Activated naive CD4-positive, alpha-beta T cell treated with anti-CD3 and anti-CD28 coated beads, Interleukin-2, amount 10 ng/mL, durations not matched to agents 7 days and 5 days (primary cell): Measurements from ENCODE around the gene MYZAP.

Experiments
- CTCF ChIA-PET: fragments of 350-600 bp; sonication (Branson Sonifier 250); formaldehyde crosslinking; loops from one replicate; lab custom pipeline; 2021; ENCODE audit warnings: antibody characterized with exemption; lab: Charles Lee
- DNase-seq: peaks from one replicate; pipeline ENCODE4 v3.0.0-alpha.2; 2020
- H3K27ac Mint-ChIP-seq: one replicate; pipeline ENCODE4 v1.8.0; 2021; ENCODE audit warnings: mild to moderate bottlenecking, moderate library complexity, mixed read lengths
- H3K27me3 Mint-ChIP-seq: one replicate; pipeline ENCODE4 v1.8.0; 2021; ENCODE audit warnings: mild to moderate bottlenecking, mixed read lengths
- H3K36me3 Mint-ChIP-seq: one replicate; pipeline ENCODE4 v1.8.0; 2021; ENCODE audit warnings: mixed read lengths
- H3K4me1 Mint-ChIP-seq: one replicate; pipeline ENCODE4 v1.8.0; 2021; ENCODE audit warnings: mixed read lengths
- H3K4me3 Mint-ChIP-seq: one replicate; pipeline ENCODE4 v1.8.0; 2021; ENCODE audit warnings: mild to moderate bottlenecking, moderate library complexity, mixed read lengths
- H3K9me3 Mint-ChIP-seq: one replicate; pipeline ENCODE4 v1.8.0; 2021; ENCODE audit warnings: mixed read lengths

The MYZAP gene

DNA sequence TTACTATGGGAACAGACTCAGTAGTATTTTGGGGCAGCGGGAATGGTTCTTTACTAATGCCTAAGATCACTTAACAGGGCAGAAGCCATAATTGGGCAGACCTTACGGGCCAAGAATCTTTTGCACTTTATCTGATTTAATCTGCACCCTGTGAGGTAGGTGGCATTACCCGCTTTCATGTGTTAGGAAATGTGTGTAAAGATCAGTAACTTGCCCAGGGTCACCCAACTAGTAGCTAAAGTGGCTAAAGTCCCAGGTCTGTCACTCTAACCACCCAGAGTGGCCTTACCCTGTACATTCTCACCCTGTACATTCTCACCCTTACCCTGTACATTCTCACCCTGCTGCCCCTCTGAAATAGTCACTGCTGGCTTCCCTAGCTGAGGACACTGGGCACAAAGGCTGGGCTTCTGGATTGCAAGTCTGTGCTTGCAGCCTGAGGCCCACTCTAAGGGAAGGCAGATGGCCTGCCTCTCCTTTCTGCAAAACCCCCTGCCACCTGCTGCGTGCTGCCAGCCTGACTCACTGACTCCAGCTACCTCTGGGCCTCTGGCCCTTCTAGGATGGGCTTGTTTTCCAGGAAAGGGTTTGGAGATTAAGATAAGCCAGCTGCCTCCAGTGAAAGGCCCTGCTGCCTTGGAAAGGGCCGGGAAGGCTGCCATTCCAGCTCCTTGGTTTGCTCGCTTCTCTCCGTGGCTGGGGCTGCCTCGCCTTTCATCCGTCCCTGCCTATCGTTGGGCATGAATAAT lies 37.5 kb upstream of the MYZAP start:
- Mint-ChIP-seq H3K4me3 (no peak overlapping the region), H3K27me3 (peaks cover 23% of the 10 kb centered on the region), H3K4me1 (no peaks in the 10 kb centered on the region), H3K27ac (no peak overlapping the region), H3K9me3 (no peaks in the 10 kb centered on the region), H3K36me3 (no peaks in the 10 kb centered on the region)
- DNase-seq, result no peak
- CTCF ChIA-PET, result interaction anchor here (1.3 kb wide), 1 partner anchor 12 kb away, joined by 3 read pairs; no protein-coding TSS in a partner anchor

DNA sequence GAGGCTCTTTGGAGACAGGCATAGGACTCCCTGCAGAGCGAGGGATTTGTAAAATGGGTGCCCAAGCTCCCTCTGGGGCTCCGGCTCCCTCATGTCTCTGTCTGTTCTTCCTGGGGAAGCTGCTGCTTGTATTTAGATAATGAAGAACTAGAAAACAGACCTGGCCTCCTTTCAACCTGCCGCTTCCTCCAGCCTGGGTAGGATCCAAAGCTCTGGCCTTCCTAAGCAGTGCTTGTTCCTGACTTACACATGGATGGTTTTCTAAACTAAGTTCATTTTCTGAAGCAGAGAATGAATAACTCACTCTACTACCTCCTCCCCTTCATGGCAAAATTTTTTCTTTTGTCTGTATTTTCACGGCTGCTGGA lies 36.9 kb upstream of the MYZAP start:
- Mint-ChIP-seq H3K27me3 (peaks cover 23% of the 10 kb centered on the region), H3K4me3 (no peak overlapping the region), H3K27ac (no peak overlapping the region), H3K9me3 (no peaks in the 10 kb centered on the region), H3K36me3 (no peaks in the 10 kb centered on the region), H3K4me1 (no peaks in the 10 kb centered on the region)
- CTCF ChIA-PET, result no interaction called here
- no peak for DNase-seq

DNA sequence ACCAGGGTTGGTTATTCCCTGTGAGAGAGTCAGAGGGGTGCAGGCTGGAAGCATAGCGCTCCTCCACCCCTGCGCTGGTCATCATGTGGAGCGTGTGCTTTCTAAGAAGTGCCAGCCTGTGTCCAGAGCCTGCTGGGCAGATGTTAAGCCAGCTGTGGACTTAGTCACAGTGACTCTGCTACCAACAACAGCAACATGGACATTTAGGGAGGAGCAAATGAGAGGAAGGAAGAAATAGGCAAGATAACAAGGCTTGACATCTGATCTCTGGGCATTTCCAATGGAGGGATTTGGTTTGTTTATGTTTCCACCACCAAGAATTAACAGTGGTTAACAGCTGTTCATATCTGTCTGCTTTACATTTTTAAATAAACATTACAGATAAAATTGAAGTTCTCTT lies 36.4 kb upstream of the MYZAP start:
- peaks cover 23% of the 10 kb centered on the region for H3K27me3 Mint-ChIP-seq
- CTCF ChIA-PET, result no interaction called here
- no peak overlapping the region for H3K27ac Mint-ChIP-seq
- no peaks in the 10 kb centered on the region for H3K9me3 Mint-ChIP-seq
- H3K4me1 Mint-ChIP-seq, result no peaks in the 10 kb centered on the region
- H3K4me3 Mint-ChIP-seq, result no peak overlapping the region
- no peak for DNase-seq
- H3K36me3 Mint-ChIP-seq, result no peaks in the 10 kb centered on the region

- H3K4me3 Mint-ChIP-seq, result no peak overlapping the region
- no peak for DNase-seq
- peaks cover 2% of the 10 kb centered on the region for H3K4me1 Mint-ChIP-seq
- no peak overlapping the region for H3K27ac Mint-ChIP-seq
- H3K9me3 Mint-ChIP-seq, result no peaks in the 10 kb centered on the region
- CTCF ChIA-PET, result no interaction called here
- peaks cover 21% of the 10 kb centered on the region for H3K27me3 Mint-ChIP-seq
- no peaks in the 10 kb centered on the region for H3K36me3 Mint-ChIP-seq
Measured at GRCh38 chr15:57556040-57556439, 35.7 kb upstream of the MYZAP start.

GRCh38 chr15:57557267-57557666 lies 34.4 kb upstream of the MYZAP start:
- no peak for DNase-seq
- Mint-ChIP-seq H3K27me3 (peaks cover 10% of the 10 kb centered on the region), H3K4me3 (no peak overlapping the region), H3K9me3 (no peaks in the 10 kb centered on the region), H3K36me3 (no peaks in the 10 kb centered on the region), H3K4me1 (peaks cover 14% of the 10 kb centered on the region), H3K27ac (no peak overlapping the region)
- CTCF ChIA-PET, result interaction anchor here (0.8 to 6.0 kb wide), 5 partner anchors 9 to 514 kb away, joined by 3 to 34 read pairs (median 3); no protein-coding TSS in a partner anchor

- Mint-ChIP-seq H3K27ac (no peak overlapping the region), H3K4me3 (no peak overlapping the region), H3K9me3 (no peaks in the 10 kb centered on the region), H3K36me3 (no peaks in the 10 kb centered on the region), H3K27me3 (peaks cover 10% of the 10 kb centered on the region), H3K4me1 (peaks cover 19% of the 10 kb centered on the region)
- no peak for DNase-seq
- CTCF ChIA-PET, result interaction anchor here (1.1 to 6.0 kb wide), 5 partner anchors 8 to 513 kb away, joined by 3 to 34 read pairs (median 3); no protein-coding TSS in a partner anchor
Measured at GRCh38 chr15:57557810-57558209, 33.9 kb upstream of the MYZAP start.

DNA sequence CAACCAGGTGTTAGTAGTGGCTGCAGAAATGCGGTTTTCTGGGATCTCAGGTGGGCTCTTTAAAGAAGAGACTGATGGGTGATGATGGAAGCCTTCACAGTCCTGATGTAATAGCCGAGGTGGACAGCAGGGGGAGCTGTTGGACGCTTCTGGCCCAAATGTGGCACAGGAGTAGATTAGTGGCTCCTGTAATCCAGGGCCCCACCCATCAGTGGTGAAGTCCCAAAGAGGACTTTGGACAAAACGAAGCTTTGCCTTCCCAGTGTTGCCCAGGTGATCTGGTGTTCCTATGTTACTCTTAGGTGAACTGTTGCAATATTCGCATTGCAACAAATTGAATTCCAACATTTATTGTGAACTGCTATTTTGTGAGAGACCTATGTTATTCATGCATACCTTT lies 31.8 kb upstream of the MYZAP start:
- H3K4me1 Mint-ChIP-seq, result peaks cover 35% of the 10 kb centered on the region
- H3K9me3 Mint-ChIP-seq, result no peaks in the 10 kb centered on the region
- H3K4me3 Mint-ChIP-seq, result no peak overlapping the region
- H3K36me3 Mint-ChIP-seq, result no peaks in the 10 kb centered on the region
- no peak overlapping the region for H3K27ac Mint-ChIP-seq
- CTCF ChIA-PET, result interaction anchor here (0.7 to 6.0 kb wide), 17 partner anchors 9 to 507 kb away, joined by 3 to 34 read pairs (median 5); partner anchors contain the start of gene POLR2M
- peaks cover 7% of the 10 kb centered on the region for H3K27me3 Mint-ChIP-seq
- peak; percentile 81 for DNase-seq

DNA sequence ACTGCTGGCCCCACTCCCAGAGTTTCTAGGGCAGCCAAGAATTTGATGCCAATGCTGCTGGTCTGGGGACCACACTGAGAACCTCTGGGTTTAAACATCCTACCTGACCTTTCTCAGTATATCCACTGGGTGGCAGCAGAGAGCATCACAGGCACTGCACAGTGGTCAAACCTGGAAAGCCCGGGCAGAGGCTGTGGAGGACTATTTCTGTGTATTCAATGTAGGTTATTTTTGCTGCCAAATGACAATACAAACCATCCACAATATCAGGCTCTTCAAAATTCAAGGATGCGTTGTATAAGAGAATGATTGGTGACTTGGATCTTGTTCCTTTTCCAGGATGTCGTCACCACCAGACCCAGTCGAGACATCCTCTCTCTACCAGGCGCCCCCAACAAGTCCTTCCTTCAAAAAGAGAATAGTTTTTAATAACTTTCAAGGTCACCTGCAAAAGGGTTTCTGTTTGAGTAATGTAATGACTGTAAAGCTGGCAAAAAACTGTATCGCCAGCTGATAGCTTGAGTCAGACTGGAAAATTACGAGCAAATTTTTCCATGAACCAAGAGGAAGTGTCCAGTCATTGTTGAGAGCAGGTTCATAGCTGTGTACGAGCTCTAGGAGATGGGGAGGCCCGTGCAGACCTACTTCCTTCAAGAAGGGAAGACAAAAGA lies 30.5 kb upstream of the MYZAP start:
- Mint-ChIP-seq H3K36me3 (no peaks in the 10 kb centered on the region), H3K27me3 (peaks cover 7% of the 10 kb centered on the region), H3K9me3 (no peaks in the 10 kb centered on the region), H3K27ac (no peak overlapping the region), H3K4me1 (peaks cover 46% of the 10 kb centered on the region), H3K4me3 (no peak overlapping the region)
- peak; percentile 74 for DNase-seq
- CTCF ChIA-PET, result interaction anchor here (0.7 to 6.0 kb wide), 17 partner anchors 10 to 300 kb away, joined by 3 to 34 read pairs (median 5); partner anchors contain the start of gene POLR2M

GRCh38 chr15:57562196-57562769 lies 29.4 kb upstream of the MYZAP start:
- no peak overlapping the region for H3K27ac Mint-ChIP-seq
- H3K36me3 Mint-ChIP-seq, result no peaks in the 10 kb centered on the region
- DNase-seq, result no peak
- no peaks in the 10 kb centered on the region for H3K9me3 Mint-ChIP-seq
- no peak overlapping the region for H3K4me3 Mint-ChIP-seq
- peaks cover 4% of the 10 kb centered on the region for H3K27me3 Mint-ChIP-seq
- H3K4me1 Mint-ChIP-seq, result peaks cover 56% of the 10 kb centered on the region
- CTCF ChIA-PET, result interaction anchor here (1.0 to 6.0 kb wide), 2 partner anchors 35 to 299 kb away, joined by 3 to 34 read pairs; no protein-coding TSS in a partner anchor

- Mint-ChIP-seq H3K36me3 (no peaks in the 10 kb centered on the region), H3K4me1 (peaks cover 62% of the 10 kb centered on the region), H3K27me3 (peaks cover 4% of the 10 kb centered on the region), H3K9me3 (no peaks in the 10 kb centered on the region), H3K27ac (peak overlapping the region; percentile 6), H3K4me3 (peak overlapping the region; percentile 8)
- CTCF ChIA-PET, result no interaction called here
- DNase-seq, result no peak
Measured at GRCh38 chr15:57563416-57563815, 28.3 kb upstream of the MYZAP start.

DNA sequence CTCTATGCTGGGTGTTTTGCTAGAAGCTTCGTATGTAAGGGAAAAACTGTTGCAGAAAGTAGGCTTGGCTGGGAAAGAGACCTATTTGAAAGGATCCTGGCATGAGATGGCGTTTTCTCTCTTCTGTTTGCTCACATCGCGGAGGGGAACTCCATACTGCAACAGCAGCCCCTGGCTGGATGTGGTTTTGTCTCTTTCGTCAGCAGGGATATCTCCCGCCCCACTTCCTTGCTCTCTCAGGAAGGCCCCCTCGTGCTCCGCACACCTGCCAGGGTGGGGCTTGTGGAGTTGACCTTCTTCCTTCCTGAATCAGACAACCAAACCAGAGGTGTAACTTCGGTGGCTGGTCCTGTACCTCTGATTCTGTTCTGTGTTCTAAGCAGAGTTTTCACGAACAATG lies 26.4 kb upstream of the MYZAP start:
- Mint-ChIP-seq H3K27me3 (peaks cover 4% of the 10 kb centered on the region), H3K36me3 (no peaks in the 10 kb centered on the region), H3K4me3 (peak overlapping the region; percentile 37), H3K9me3 (no peaks in the 10 kb centered on the region), H3K27ac (peak overlapping the region; percentile 16), H3K4me1 (peaks cover 62% of the 10 kb centered on the region)
- peak; percentile 64 for DNase-seq
- CTCF ChIA-PET, result interaction anchor here (0.7 to 1.4 kb wide), 3 partner anchors 7 to 296 kb away, joined by 3 read pairs; no protein-coding TSS in a partner anchor

- peaks cover 4% of the 10 kb centered on the region for H3K27me3 Mint-ChIP-seq
- H3K36me3 Mint-ChIP-seq, result no peaks in the 10 kb centered on the region
- H3K27ac Mint-ChIP-seq, result no peak overlapping the region
- CTCF ChIA-PET, result no interaction called here
- no peak for DNase-seq
- no peaks in the 10 kb centered on the region for H3K9me3 Mint-ChIP-seq
- no peak overlapping the region for H3K4me3 Mint-ChIP-seq
- peaks cover 53% of the 10 kb centered on the region for H3K4me1 Mint-ChIP-seq
Measured at GRCh38 chr15:57566834-57567233, 24.9 kb upstream of the MYZAP start.

- Mint-ChIP-seq H3K27ac (no peak overlapping the region), H3K9me3 (no peaks in the 10 kb centered on the region), H3K36me3 (no peaks in the 10 kb centered on the region), H3K4me3 (no peak overlapping the region), H3K4me1 (peaks cover 42% of the 10 kb centered on the region), H3K27me3 (peaks cover 7% of the 10 kb centered on the region)
- no peak for DNase-seq
- CTCF ChIA-PET, result no interaction called here
Measured at GRCh38 chr15:57567891-57568290, 23.8 kb upstream of the MYZAP start.

- Mint-ChIP-seq H3K9me3 (no peaks in the 10 kb centered on the region), H3K36me3 (no peaks in the 10 kb centered on the region), H3K4me1 (peaks cover 38% of the 10 kb centered on the region), H3K4me3 (no peak overlapping the region), H3K27ac (no peak overlapping the region), H3K27me3 (peaks cover 10% of the 10 kb centered on the region)
- DNase-seq, result no peak
- CTCF ChIA-PET, result no interaction called here
Measured at GRCh38 chr15:57568299-57568698, 23.4 kb upstream of the MYZAP start.
